Measurements from ENCODE around the gene LIMS2. TPM values are rescaled to one million over a fixed set of nuclear protein-coding genes. Genes with fewer than 3 reads are reported as not detected.

Gene LIMS2
- total and polyA plus RNA-seq, 2 donors (not counting 3 experiments of a cell fraction or from before 2014, with no cell fraction given) = 48.3 to 55.6 TPM

- no peak for DNase-seq (ENCODE audit: low read depth, low spot score)
- ChIA-PET CTCF (interaction anchor here (0.7 to 3.1 kb wide), 2 partner anchors 10 to 18 kb away, joined by 3 to 23 read pairs; no protein-coding TSS in a partner anchor), POLR2A (no interaction called here)
- no peak overlapping the region for H3K27ac ChIP-seq (ENCODE audit: insufficient read depth, low read depth, low read length)
- no peaks in the 10 kb centered on the region for H3K79me2 ChIP-seq (ENCODE audit: control insufficient read depth, insufficient read depth, low read length)
- H3K4me2 ChIP-seq (ENCODE audit: insufficient read depth, low read length) = no peak overlapping the region
- no peak for TF ChIP-seq POLR2AphosphoS5 (IDR thresholded peaks at IDR 0.05; ENCODE audit: insufficient read depth, low read depth, low read length)
- no peak for TF ChIP-seq CTCF (IDR thresholded peaks at IDR 0.05; ENCODE audit: extremely low read depth in 1 of 2, insufficient read depth in 1 of 2, low read depth in 1 of 2, low read length in 2 of 2)
- no peak for TF ChIP-seq MYC (IDR thresholded peaks at IDR 0.05; ENCODE audit: low read depth, low read length)
- TF ChIP-seq POLR2A (IDR thresholded peaks at IDR 0.05; ENCODE audit: low read depth, low read length) = no peak
- no peak for TF ChIP-seq MAX (IDR thresholded peaks at IDR 0.05; ENCODE audit: insufficient read depth, insufficient read length)
- no peak for TF ChIP-seq JUN (IDR thresholded peaks at IDR 0.05; ENCODE audit: borderline replicate concordance, insufficient read depth, insufficient read length, low read depth)
- no peak for TF ChIP-seq EZH2 (IDR thresholded peaks at IDR 0.05; ENCODE audit: borderline replicate concordance, low read depth, low read length, severe bottlenecking)
- no peak for TF ChIP-seq GATA2 (IDR thresholded peaks at IDR 0.05; ENCODE audit: insufficient read depth, insufficient read length, low read depth, low read length)
- TF ChIP-seq FOS (IDR thresholded peaks at IDR 0.05; ENCODE audit: borderline replicate concordance, insufficient read depth, low read length) = no peak
- BruUV-seq (replicated peaks) = no TSS peak
- dilution Hi-C loops (cut with MboI; ENCODE audit: extremely low pct_ligation_motif_present, low sequenced_read_pairs) = no loop called here
- FAIRE-seq = no peak
- no peaks in the 10 kb centered on the region for H3K36me3 ChIP-seq (ENCODE audit: control insufficient read depth in 2 of 2, extremely low read depth in 1 of 2, insufficient read depth in 2 of 2, low read length in 2 of 2)
- H3K9ac ChIP-seq (replicated peaks; ENCODE audit: extremely low read depth, insufficient read depth, low read length) = no peak overlapping the region
- intact Hi-C loops (cut with micrococcal nuclease) = no loop called here
- H3K9me3 ChIP-seq (replicated peaks; ENCODE audit: control insufficient read depth, insufficient read depth, low read length) = no peaks in the 10 kb centered on the region
- H4K20me1 ChIP-seq (replicated peaks; ENCODE audit: control insufficient read depth, extremely low read depth, insufficient read depth, low read length) = no peaks in the 10 kb centered on the region
- H3K9me1 ChIP-seq (replicated peaks; ENCODE audit: control insufficient read depth, extremely low read depth, insufficient read depth, low read length) = no peaks in the 10 kb centered on the region
- no peak overlapping the region for H2AFZ ChIP-seq (ENCODE audit: low read depth, low read length)
- H3K4me1 ChIP-seq (ENCODE audit: control insufficient read depth, extremely low read depth, insufficient read depth, low read length) = no peaks in the 10 kb centered on the region
- H3K27me3 ChIP-seq (ENCODE audit: control insufficient read depth in 2 of 2, insufficient read depth in 2 of 2, low read length in 2 of 2) = peaks cover 4 to 7% of the 10 kb centered on the region in 2 experiments
- no peak overlapping the region for H3K4me3 ChIP-seq (replicated peaks in 1 of 3; ENCODE audit: insufficient read depth in 1 of 3, low read depth in 1 of 3, low read length in 3 of 3)
These were observed 66.1 kb downstream of the LIMS2 start for GRCh38 chr2:127609031-127609751.
